AG10803 (cell line): Measurements from ENCODE around the gene FUT8.

Experiments used
- DNase-seq: peaks from one replicate; pipeline ENCODE4 v3.0.0; 2010; ENCODE audit warnings: low read depth
- H3K4me3 ChIP-seq: 2 replicates; pipeline ENCODE4 v1.5.1; 2011; ENCODE audit warnings: mild to moderate bottlenecking, low read length, control low read depth
- TF ChIP-seq, protein P1 (sequence below): conservative IDR thresholded peaks from 2 replicates; pipeline ENCODE4 v1.5.1; 2011; ENCODE audit warnings: mild to moderate bottlenecking, low read length, control low read depth, inconsistent platforms

Gene FUT8

DNA sequence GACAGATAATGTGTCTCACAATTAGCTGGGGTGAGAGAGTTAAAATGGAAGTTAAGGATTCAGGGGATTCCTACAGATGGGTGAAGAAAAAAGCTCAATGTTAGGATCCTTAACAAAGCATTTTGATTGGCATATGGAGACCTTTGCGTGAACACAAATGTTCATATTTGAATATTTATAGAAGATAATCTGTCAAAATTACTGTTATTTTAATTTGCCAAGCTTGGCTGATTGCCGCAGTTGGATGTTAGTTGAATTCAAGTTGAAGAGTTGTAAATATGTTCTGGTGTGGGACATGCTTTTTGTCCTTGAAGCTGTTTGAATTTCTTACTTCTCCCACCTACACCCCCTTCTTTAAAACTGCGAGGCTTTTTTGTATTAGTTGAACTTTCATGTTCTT lies 91.2 kb downstream of the FUT8 start:
- TF ChIP-seq, protein P1, sequence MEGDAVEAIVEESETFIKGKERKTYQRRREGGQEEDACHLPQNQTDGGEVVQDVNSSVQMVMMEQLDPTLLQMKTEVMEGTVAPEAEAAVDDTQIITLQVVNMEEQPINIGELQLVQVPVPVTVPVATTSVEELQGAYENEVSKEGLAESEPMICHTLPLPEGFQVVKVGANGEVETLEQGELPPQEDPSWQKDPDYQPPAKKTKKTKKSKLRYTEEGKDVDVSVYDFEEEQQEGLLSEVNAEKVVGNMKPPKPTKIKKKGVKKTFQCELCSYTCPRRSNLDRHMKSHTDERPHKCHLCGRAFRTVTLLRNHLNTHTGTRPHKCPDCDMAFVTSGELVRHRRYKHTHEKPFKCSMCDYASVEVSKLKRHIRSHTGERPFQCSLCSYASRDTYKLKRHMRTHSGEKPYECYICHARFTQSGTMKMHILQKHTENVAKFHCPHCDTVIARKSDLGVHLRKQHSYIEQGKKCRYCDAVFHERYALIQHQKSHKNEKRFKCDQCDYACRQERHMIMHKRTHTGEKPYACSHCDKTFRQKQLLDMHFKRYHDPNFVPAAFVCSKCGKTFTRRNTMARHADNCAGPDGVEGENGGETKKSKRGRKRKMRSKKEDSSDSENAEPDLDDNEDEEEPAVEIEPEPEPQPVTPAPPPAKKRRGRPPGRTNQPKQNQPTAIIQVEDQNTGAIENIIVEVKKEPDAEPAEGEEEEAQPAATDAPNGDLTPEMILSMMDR = no peak
- no peak for DNase-seq
- H3K4me3 ChIP-seq = no peak overlapping the region

DNA sequence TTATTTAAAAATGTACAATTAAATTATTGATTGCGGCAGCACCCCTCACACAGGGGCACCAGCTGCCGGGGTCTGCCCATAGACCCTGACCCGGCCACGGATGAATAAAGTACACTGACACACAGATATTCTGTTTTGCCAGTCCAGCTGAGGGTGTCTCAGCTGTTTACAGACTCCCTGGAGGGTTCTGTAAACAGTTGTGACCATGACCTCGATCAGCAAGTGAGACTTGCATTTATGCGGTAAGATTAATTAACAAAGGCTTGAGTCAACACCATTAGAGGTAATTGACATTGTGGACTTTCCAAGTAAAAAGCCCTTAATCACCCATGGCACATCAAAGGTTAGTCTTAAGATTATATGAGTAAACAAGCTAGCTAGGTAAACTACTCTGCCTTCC lies 94.3 kb downstream of the FUT8 start:
- no peak for DNase-seq
- no peak overlapping the region for H3K4me3 ChIP-seq
- TF ChIP-seq, protein P1 = no peak

DNA sequence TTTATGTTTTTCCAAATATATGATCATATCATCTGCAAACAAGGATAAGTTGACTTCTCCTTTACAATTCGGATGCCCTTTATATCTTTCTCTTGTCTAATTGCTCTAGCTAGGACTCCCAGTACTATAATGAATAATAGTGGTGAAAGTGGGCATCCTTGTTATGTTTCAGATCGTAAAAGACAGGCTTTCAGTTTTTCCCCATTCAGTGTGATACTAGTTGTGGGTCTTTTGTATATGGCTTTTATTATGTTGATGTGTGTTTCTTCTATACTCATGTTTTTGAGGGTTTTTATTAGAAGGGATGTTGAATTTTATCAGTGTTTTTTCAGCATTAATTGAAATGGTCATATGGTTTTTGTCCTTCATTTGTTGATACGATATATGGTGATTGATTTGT lies 97.3 kb downstream of the FUT8 start:
- no peak for DNase-seq
- H3K4me3 ChIP-seq = no peak overlapping the region
- TF ChIP-seq, protein P1 = no peak

DNA sequence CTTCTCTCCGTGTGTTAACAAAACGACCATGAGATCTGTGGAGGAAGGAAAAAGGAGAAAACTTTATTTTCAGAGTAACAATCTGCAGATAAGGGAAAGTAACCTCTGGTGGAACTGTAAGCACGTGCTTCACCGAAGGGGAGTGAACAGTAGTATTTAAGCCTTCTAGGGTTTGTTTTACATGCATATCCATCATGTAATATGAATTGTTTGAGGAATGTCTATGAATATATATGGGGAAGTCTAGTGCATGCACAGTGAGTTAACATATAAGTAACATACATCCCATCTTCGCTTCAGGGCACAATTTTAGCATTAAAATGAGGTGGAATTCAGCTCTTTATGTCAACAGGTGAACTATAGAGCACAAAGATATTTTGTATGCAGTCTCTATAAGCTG lies 101.1 kb downstream of the FUT8 start:
- DNase-seq = no peak
- TF ChIP-seq, protein P1 = no peak
- no peak overlapping the region for H3K4me3 ChIP-seq

DNA sequence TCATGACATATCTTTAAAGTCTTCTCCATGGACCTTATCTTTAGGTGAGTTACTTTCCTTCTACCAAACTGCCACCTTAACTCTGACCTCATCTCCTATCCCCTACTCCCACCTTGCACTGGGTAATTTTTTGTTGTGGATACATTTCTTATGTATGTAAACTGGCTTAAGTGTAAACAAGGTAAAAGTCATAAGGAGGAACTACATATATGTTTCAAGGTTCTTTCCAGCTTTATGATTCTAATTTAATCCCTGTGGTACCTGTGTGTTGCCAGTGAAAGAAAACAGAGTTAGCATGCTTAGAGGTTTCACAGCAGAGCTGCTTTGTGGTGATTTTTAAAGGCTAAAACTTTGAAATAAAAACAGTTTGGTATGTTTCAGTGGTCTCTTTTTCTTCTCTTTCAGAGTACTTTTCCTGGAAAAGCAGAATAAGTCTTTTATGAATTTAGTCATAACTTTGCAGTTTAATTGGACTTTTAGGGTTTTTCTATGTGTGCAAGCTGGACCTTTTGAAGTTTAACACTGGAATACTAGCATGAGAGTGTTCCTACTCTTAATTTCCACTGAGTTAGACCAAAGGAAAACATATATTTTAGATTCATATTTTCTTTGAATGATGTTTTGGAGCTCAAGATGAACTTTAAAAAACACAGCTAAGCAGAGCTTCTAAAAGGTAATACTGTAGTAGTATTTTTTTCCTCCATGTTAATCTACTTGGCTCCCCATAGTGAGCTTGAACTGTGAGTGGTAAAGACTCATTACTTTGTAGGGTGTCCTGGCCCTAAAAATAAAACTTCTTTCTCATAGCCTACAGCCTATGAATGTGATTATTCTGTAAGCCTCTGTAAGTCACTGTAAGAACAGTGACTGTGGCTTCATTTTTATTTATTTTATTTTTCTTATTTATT lies 105.4 kb downstream of the FUT8 start:
- TF ChIP-seq, protein P1 = no peak

DNA sequence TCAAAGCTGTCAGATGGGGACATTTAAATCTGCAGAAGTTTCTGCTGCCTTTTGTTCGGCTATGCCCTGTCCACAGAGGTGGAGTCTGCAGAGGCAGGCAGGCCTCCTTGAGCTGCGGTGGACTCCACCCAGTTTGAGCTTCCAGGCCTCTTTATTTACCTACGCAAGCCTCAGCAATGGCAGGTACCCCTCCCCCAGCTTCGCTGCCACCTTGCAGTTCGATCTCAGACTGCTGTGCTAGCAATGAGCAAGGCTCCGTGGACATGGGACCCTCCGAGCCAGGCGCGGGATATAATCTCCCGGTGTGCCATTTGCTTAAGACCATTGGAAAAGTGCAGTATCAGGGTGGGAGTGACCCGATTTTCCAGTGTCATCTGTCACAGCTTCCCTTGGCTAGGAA lies 115.5 kb downstream of the FUT8 start:
- no peak for DNase-seq
- H3K4me3 ChIP-seq = no peak overlapping the region
- TF ChIP-seq, protein P1 = no peak

More for the DNA sequence above, 105.4 kb downstream of the FUT8 start:
- H3K4me3 ChIP-seq = no peak overlapping the region
- no peak for DNase-seq

DNA sequence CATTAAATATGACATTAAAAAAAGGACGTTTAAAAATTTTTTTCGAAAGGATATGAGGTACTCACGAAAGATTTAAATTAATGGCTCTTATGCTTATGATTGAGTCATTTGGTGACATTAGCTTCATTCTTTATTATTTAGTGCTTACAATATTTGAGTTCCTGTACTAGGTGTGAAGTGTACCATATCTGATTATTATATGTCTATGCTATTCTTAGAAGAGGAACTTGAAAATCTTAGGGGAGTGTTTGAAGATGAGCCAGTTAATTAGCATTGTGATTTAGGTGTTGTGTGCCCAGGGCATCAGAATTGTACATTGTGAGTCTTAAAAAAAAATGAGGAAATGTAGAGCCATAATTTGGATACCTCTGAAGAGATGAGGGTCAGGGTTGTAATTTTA lies 118.6 kb downstream of the FUT8 start:
- TF ChIP-seq, protein P1 = no peak

More for the DNA sequence above, 118.6 kb downstream of the FUT8 start:
- no peak overlapping the region for H3K4me3 ChIP-seq
- DNase-seq = no peak
